IMR-90 (cell line): ENCODE results near the gene KLC1. TPM values are rescaled to one million over a fixed set of nuclear protein-coding genes. Genes with fewer than 3 reads are reported as not detected.

ENCODE experiments used
- ATAC-seq: fragments of 200-7000 bp; cut with Tn5 transposase; 2 replicates; pipeline ENCODE4 v1.9.1; 2020; ENCODE audit warnings: low read depth, mild to moderate bottlenecking, moderate library complexity
- BruUV-seq: library from RNA; stranded (reverse); fragments of 400-500 nt; replicated peaks from 2 replicates; lab custom pipeline; 2021; lab: Mats Ljungman, UMichigan
- CTCF ChIA-PET: fragments of 300-600 bp; formaldehyde crosslinking; extraction: SDS; loops from one replicate; lab custom pipeline; 2021; ENCODE audit warnings: antibody characterized with exemption; lab: Yijun Ruan, JAX
- POLR2A ChIA-PET: fragments of 300-600 bp; sonication (Branson Sonifier 250); formaldehyde crosslinking; loops from one replicate; lab custom pipeline; 2022; ENCODE audit warnings: antibody characterized with exemption; ENCODE audit not compliant: unreplicated experiment; lab: Charles Lee
- DNase-seq: peaks from one replicate; pipeline ENCODE4 v3.0.0; 2013
- H2AFZ ChIP-seq: replicated peaks from 2 replicates; pipeline ENCODE3; 2013; ENCODE audit warnings: low read length, mild to moderate bottlenecking; ENCODE audit not compliant: poor library complexity
- H2AK5ac ChIP-seq: 2 replicates; pipeline ENCODE4 v1.6.1; 2013; ENCODE audit warnings: low read depth, low read length, inconsistent platforms
- H2AK9ac ChIP-seq: replicated peaks from 2 replicates; pipeline ENCODE3; 2013; ENCODE audit warnings: mild to moderate bottlenecking, low read depth, low read length, moderate library complexity; ENCODE audit not compliant: poor library complexity
- H2BK120ac ChIP-seq: 2 replicates; pipeline ENCODE4 v1.6.1; 2013; ENCODE audit warnings: low read depth, low read length, inconsistent platforms
- H2BK15ac ChIP-seq: 3 replicates; pipeline ENCODE4 v1.6.1; 2013; ENCODE audit warnings: low read depth, low read length, inconsistent platforms
- H2BK20ac ChIP-seq: 2 replicates; pipeline ENCODE4 v1.6.1; 2013; ENCODE audit warnings: low read depth, mild to moderate bottlenecking, inconsistent platforms, low read length, moderate library complexity
- H2BK5ac ChIP-seq: 2 replicates; pipeline ENCODE4 v1.6.1; 2013; ENCODE audit warnings: mild to moderate bottlenecking, low read depth, low read length, inconsistent platforms; ENCODE audit not compliant: poor library complexity, severe bottlenecking
- H3K14ac ChIP-seq: replicated peaks from 2 replicates; pipeline ENCODE4 v1.6.1; 2013; ENCODE audit warnings: low read depth, low read length, inconsistent platforms
- H3K18ac ChIP-seq: 2 replicates; pipeline ENCODE4 v1.6.1; 2013; ENCODE audit warnings: low read depth, low read length, control low read depth
- H3K23ac ChIP-seq: 2 replicates; pipeline ENCODE4 v1.6.1; 2013; ENCODE audit warnings: low read depth, low read length, inconsistent platforms
- H3K27ac ChIP-seq: 2 replicates; pipeline ENCODE4 v1.5.1; 2013; ENCODE audit warnings: mild to moderate bottlenecking, control low read depth, low read length; ENCODE audit not compliant: insufficient read depth
- H3K27me3 ChIP-seq: 2 replicates; pipeline ENCODE4 v1.6.1; 2013; ENCODE audit warnings: low read length; ENCODE audit not compliant: control insufficient read depth, insufficient read depth
- H3K36me3 ChIP-seq: 2 replicates; pipeline ENCODE4 v1.6.1; 2013; ENCODE audit warnings: low read length, mixed read lengths; ENCODE audit not compliant: control insufficient read depth, insufficient read depth
- H3K4ac ChIP-seq: 2 replicates; pipeline ENCODE4 v1.6.1; 2013; ENCODE audit warnings: low read depth, low read length, inconsistent platforms
- H3K4me1 ChIP-seq: 2 replicates; pipeline ENCODE4 v1.6.1; 2013; ENCODE audit warnings: low read length, mixed read lengths; ENCODE audit not compliant: control insufficient read depth, insufficient read depth
- H3K4me2 ChIP-seq: 2 replicates; pipeline ENCODE4 v1.6.1; 2013; ENCODE audit warnings: low read depth, mild to moderate bottlenecking, control low read depth, low read length, moderate library complexity
- H3K4me3 ChIP-seq: 2 replicates; pipeline ENCODE4 v1.5.1; 2013; ENCODE audit warnings: low read depth, mild to moderate bottlenecking, control low read depth, low read length, moderate library complexity; ENCODE audit not compliant: insufficient read depth
- H3K56ac ChIP-seq: 2 replicates; pipeline ENCODE4 v1.6.1; 2013; ENCODE audit warnings: low read length, inconsistent platforms; ENCODE audit not compliant: insufficient read depth; ENCODE audit errors: extremely low read depth
- H3K79me1 ChIP-seq, 2 experiments: 2 replicates each; pipeline ENCODE4 v1.6.1; 2013; ENCODE audit warnings: low read length in 2 of 2, inconsistent platforms in 1 of 2, low read depth in 1 of 2
- H3K9ac ChIP-seq: 2 replicates; pipeline ENCODE4 v1.6.1; 2013; ENCODE audit warnings: low read depth, low read length, control low read depth
- H3K9me1 ChIP-seq: 2 replicates; pipeline ENCODE4 v1.6.1; 2013; ENCODE audit warnings: low read length, inconsistent platforms; ENCODE audit not compliant: insufficient read depth
- H3K9me3 ChIP-seq: 2 replicates; pipeline ENCODE4 v1.6.1; 2013; ENCODE audit warnings: low read length; ENCODE audit not compliant: control insufficient read depth, insufficient read depth
- H4K20me1 ChIP-seq: 2 replicates; pipeline ENCODE4 v1.6.1; 2013; ENCODE audit warnings: low read length, inconsistent platforms; ENCODE audit not compliant: insufficient read depth
- H4K5ac ChIP-seq: 2 replicates; pipeline ENCODE4 v1.6.1; 2013; ENCODE audit warnings: mild to moderate bottlenecking, low read depth, low read length, control low read depth
- H4K8ac ChIP-seq, 2 experiments: 2 replicates each; pipeline ENCODE4 v1.6.1; 2013; ENCODE audit warnings: low read depth in 2 of 2, low read length in 2 of 2, control low read depth in 1 of 2, inconsistent platforms in 1 of 2
- H4K91ac ChIP-seq: 2 replicates; pipeline ENCODE4 v1.6.1; 2013; ENCODE audit warnings: low read depth, low read length, inconsistent platforms; ENCODE audit not compliant: insufficient read depth
- MAZ ChIP-seq: IDR thresholded peaks from 2 replicates; pipeline ENCODE4 v1.6.1; 2012; ENCODE audit warnings: low read depth, mild to moderate bottlenecking, low read length, improper control_type of control experiment, moderate library complexity, borderline replicate concordance
- NFE2L2 ChIP-seq: fragments of 150-350 bp; IDR thresholded peaks from 2 replicates; pipeline ENCODE4 v1.6.1; 2016; ENCODE audit warnings: low read depth, mild to moderate bottlenecking, low read length
- POLR2A ChIP-seq: IDR thresholded peaks from 2 replicates; pipeline ENCODE4 v1.6.1; 2012; ENCODE audit warnings: mild to moderate bottlenecking, low read depth, low read length
- RAD21 ChIP-seq: IDR thresholded peaks from 2 replicates; pipeline ENCODE4 v1.6.1; 2012; ENCODE audit warnings: low read length, improper control_type of control experiment
- RCOR1 ChIP-seq: IDR thresholded peaks from 2 replicates; pipeline ENCODE4 v1.6.1; 2012; ENCODE audit warnings: mild to moderate bottlenecking, low read length, improper control_type of control experiment; ENCODE audit not compliant: insufficient replicate concordance
- WGBS, 2 experiments: methylation state at CpG; one replicate each; pipeline versions ENCODE4 v1.1.5 to v1.1.7; 2013; ENCODE audit warnings: missing lambda C conversion rate in 2 of 2; ENCODE audit not compliant: insufficient read length in 1 of 2; ENCODE audit errors: extremely low coverage in 2 of 2; 5-methylcytosine and 5-hydroxymethylcytosine counted together
- dilution Hi-C: fragments of 300-500 bp; cut with HindIII; formaldehyde crosslinking; loops from one replicate; pipeline ENCODE4 v1.14.3; 2018; ENCODE audit warnings: low sequenced_read_pairs; ENCODE audit not compliant: unreplicated experiment
- in situ Hi-C: fragments of 300-500 bp; cut with MboI; formaldehyde crosslinking; loops from 3 replicates; pipeline ENCODE4 v1.14.3; 2019; ENCODE audit warnings: low sequenced_read_pairs, inconsistent platforms, mixed read lengths
- intact Hi-C: fragments of 100-400 bp; cut with micrococcal nuclease; formaldehyde crosslinking; loops from 2 replicates; pipeline ENCODE4 v1.10.0; 2022
- polyA plus RNA-seq, 3 experiments: library from polyadenylated mRNA; depleted of rRNA; stranded (reverse); fragments of >200 nt; gene quantifications; 2 replicates each; pipeline ENCODE4 v1.2.3, GENCODE V29; 2012; ENCODE audit warnings: low replicate concordance in 1 of 3
- total RNA-seq: library from RNA; depleted of rRNA; stranded (reverse); fragments of >200 nt; gene quantifications from 2 replicates; pipeline ENCODE4 v1.2.3, GENCODE V29; 2012

Gene KLC1
- total and polyA plus RNA-seq, 2 of the 4 experiments (the other 2 are of a cell fraction) = 101 to 157 TPM

DNA sequence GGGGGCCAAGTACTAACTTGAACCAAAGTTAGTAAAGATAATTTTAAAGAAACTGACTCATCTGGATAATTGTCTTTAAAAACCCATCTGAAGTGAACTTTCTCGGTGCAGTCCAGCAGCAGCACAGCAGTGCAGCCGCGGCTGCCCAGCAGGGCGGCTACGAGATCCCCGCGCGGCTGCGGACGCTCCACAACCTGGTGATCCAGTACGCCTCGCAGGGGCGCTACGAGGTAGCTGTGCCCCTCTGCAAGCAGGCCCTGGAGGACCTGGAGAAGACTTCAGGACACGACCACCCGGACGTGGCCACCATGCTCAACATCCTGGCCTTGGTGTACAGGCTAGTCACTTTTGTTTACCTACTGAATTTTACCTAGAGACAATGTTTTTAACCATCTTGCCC is 33.6 kb downstream of the KLC1 start:
- dilution Hi-C loops = no loop called here
- H4K20me1 ChIP-seq = peaks cover 20% of the 10 kb centered on the region
- H2BK120ac ChIP-seq = 0 out of 2 replicates have a peak overlapping the region, but pooled peaks have one; percentile 22
- 90% methylated on average over 6 of the region's 17 CpGs; no CpG with 5 or more reads in 1 of the 2 experiments for WGBS, 2 experiments
- 0 out of 2 replicates have a peak overlapping the region, but pooled peaks have one; percentile 75 for H3K14ac ChIP-seq
- no peak overlapping the region for H4K5ac ChIP-seq
- H3K4ac ChIP-seq = peak overlapping the region; percentile 53
- BruUV-seq = no TSS peak
- ChIA-PET POLR2A (no interaction called here), CTCF (no interaction called here)
- H3K9me1 ChIP-seq = peaks cover 18% of the 10 kb centered on the region
- peak overlapping the region; percentile 60 for H2BK5ac ChIP-seq
- no peak overlapping the region for H3K27ac ChIP-seq
- H3K27me3 ChIP-seq = no peaks in the 10 kb centered on the region
- H3K4me2 ChIP-seq = no peak overlapping the region
- intact Hi-C loops = no loop called here
- H3K56ac ChIP-seq = no peak overlapping the region
- no peak for TF ChIP-seq MAZ
- no peak for TF ChIP-seq NFE2L2
- TF ChIP-seq POLR2A = no peak
- TF ChIP-seq RCOR1 = no peak
- TF ChIP-seq RAD21 = no peak
- H3K4me1 ChIP-seq = peaks cover 21% of the 10 kb centered on the region
- H4K8ac ChIP-seq = peak overlapping the region in 1 of 2 experiments; percentile 58; a peak in 1 of 4 replicates
- H3K23ac ChIP-seq = peak overlapping the region; percentile 7; the same call in 1 of the 2 replicates
- in situ Hi-C loops = no loop called here
- H3K9ac ChIP-seq = no peak overlapping the region
- no peak overlapping the region for H3K4me3 ChIP-seq
- no peak overlapping the region for H2AFZ ChIP-seq
- 0 out of 2 replicates have a peak overlapping the region, but pooled peaks have one; percentile 5 for H4K91ac ChIP-seq
- peaks cover 37 to 75% of the 10 kb centered on the region in 2 experiments for H3K79me1 ChIP-seq
- H2BK15ac ChIP-seq = no peak overlapping the region; the same call in 2 of the 3 replicates
- no peak overlapping the region for H3K18ac ChIP-seq
- DNase-seq (no peak), ATAC-seq (no peak)
- H2AK9ac ChIP-seq = peak overlapping the region; percentile 25
- H2AK5ac ChIP-seq = peak overlapping the region; percentile 72; the same call in 1 of the 2 replicates
- no peaks in the 10 kb centered on the region for H3K9me3 ChIP-seq
- no peak overlapping the region for H2BK20ac ChIP-seq
- peaks cover 50% of the 10 kb centered on the region for H3K36me3 ChIP-seq
